Measurements from ENCODE around the gene FOCAD.

- no peak for TF ChIP-seq EZH2phosphoT487 (IDR thresholded peaks at IDR 0.05; ENCODE audit: insufficient read depth, low read depth)
- no peak for TF ChIP-seq EZH2 (IDR thresholded peaks at IDR 0.05; ENCODE audit: insufficient read depth, poor library complexity, severe bottlenecking)
Measured at GRCh38 chr9:20981486-20981885, 297.4 kb downstream of the FOCAD start.

All from GM23248 (cell line).